Trophoblast cell (in vitro differentiated cells and primary cell): Measurements from ENCODE around the gene RFC4.
"Not testable (repeated sequence)": the region's sequence is repeated elsewhere in the genome, so short reads cannot be mapped to it uniquely, and the experiment has no call there.

ENCODE experiments used
- DNase-seq, 2 donors: peaks; one replicate each; pipeline ENCODE4 v3.0.0-alpha.2; 2016
- H2AFZ ChIP-seq: 2 replicates; pipeline ENCODE4 v1.6.1; 2013; ENCODE audit warnings: low read length, moderate library complexity, mild to moderate bottlenecking; ENCODE audit not compliant: insufficient read depth, poor library complexity
- H2AK5ac ChIP-seq: 2 replicates; pipeline ENCODE4 v1.6.1; 2013; ENCODE audit warnings: mild to moderate bottlenecking, low read length
- H2BK120ac ChIP-seq: 2 replicates; pipeline ENCODE4 v1.6.1; 2013; ENCODE audit warnings: low read length, mild to moderate bottlenecking, moderate library complexity; ENCODE audit not compliant: insufficient read depth, poor library complexity
- H2BK12ac ChIP-seq: 2 replicates; pipeline ENCODE4 v1.6.1; 2013; ENCODE audit warnings: mild to moderate bottlenecking, low read length, moderate library complexity
- H2BK5ac ChIP-seq: 2 replicates; pipeline ENCODE4 v1.6.1; 2013; ENCODE audit warnings: low read length, low read depth, moderate library complexity, mild to moderate bottlenecking; ENCODE audit not compliant: poor library complexity
- H3K14ac ChIP-seq: 2 replicates; pipeline ENCODE4 v1.6.1; 2013; ENCODE audit warnings: mild to moderate bottlenecking, low read length
- H3K18ac ChIP-seq: 2 replicates; pipeline ENCODE4 v1.6.1; 2013; ENCODE audit warnings: mild to moderate bottlenecking, low read length
- H3K23ac ChIP-seq: 2 replicates; pipeline ENCODE4 v1.6.1; 2013; ENCODE audit warnings: low read length
- H3K27ac ChIP-seq: 2 replicates; pipeline ENCODE4 v1.5.1; 2013; ENCODE audit warnings: low read depth, mild to moderate bottlenecking, inconsistent platforms, low read length, moderate library complexity
- H3K27me3 ChIP-seq: 2 replicates; pipeline ENCODE4 v1.6.1; 2013; ENCODE audit warnings: inconsistent platforms, mild to moderate bottlenecking, low read length, moderate library complexity; ENCODE audit not compliant: insufficient read depth
- H3K36me3 ChIP-seq, 2 experiments: 1 replicate in 1 of 2; 2 replicates in 1 of 2; pipeline ENCODE4 v1.6.1; 2013; ENCODE audit warnings: low read length in 2 of 2, mild to moderate bottlenecking in 2 of 2, moderate library complexity in 1 of 2; ENCODE audit not compliant: insufficient read depth in 2 of 2, control insufficient read depth in 1 of 2
- H3K4ac ChIP-seq: 2 replicates; pipeline ENCODE4 v1.6.1; 2013; ENCODE audit warnings: low read depth, mild to moderate bottlenecking, low read length, moderate library complexity
- H3K4me1 ChIP-seq, 2 experiments: 1 replicate in 1 of 2; 2 replicates in 1 of 2; pipeline ENCODE4 v1.6.1; 2013; ENCODE audit warnings: low read length in 2 of 2, mild to moderate bottlenecking in 2 of 2, moderate library complexity in 1 of 2; ENCODE audit not compliant: insufficient read depth in 2 of 2, control insufficient read depth in 1 of 2
- H3K4me2 ChIP-seq: 2 replicates; pipeline ENCODE4 v1.6.1; 2013; ENCODE audit warnings: inconsistent platforms, mild to moderate bottlenecking, low read length, moderate library complexity
- H3K4me3 ChIP-seq: 2 replicates; pipeline ENCODE4 v1.5.1; 2013; ENCODE audit warnings: mild to moderate bottlenecking, low read depth, low read length, inconsistent platforms
- H3K79me1 ChIP-seq: one replicate; pipeline ENCODE4 v1.6.1; 2013; ENCODE audit warnings: low read length
- H3K79me2 ChIP-seq: 2 replicates; pipeline ENCODE4 v1.6.1; 2013; ENCODE audit warnings: low read length, mild to moderate bottlenecking; ENCODE audit not compliant: control insufficient read depth, insufficient read depth, poor library complexity
- H3K9ac ChIP-seq: 2 replicates; pipeline ENCODE4 v1.6.1; 2013; ENCODE audit warnings: mild to moderate bottlenecking, low read length
- H3K9me3 ChIP-seq: 2 replicates; pipeline ENCODE4 v1.6.1; 2013; ENCODE audit warnings: low read depth, mild to moderate bottlenecking, control low read depth, inconsistent platforms, low read length; ENCODE audit not compliant: insufficient read depth
- H4K12ac ChIP-seq: 2 replicates; pipeline ENCODE4 v1.6.1; 2013; ENCODE audit warnings: low read depth, mild to moderate bottlenecking, low read length, moderate library complexity
- H4K8ac ChIP-seq: 2 replicates; pipeline ENCODE4 v1.6.1; 2013; ENCODE audit warnings: low read depth, mild to moderate bottlenecking, low read length, moderate library complexity
- H4K91ac ChIP-seq: one replicate; pipeline ENCODE4 v1.6.1; 2013; ENCODE audit warnings: low read depth, mild to moderate bottlenecking, low read length, moderate library complexity
- WGBS: extraction: QIAGEN DNeasy Blood & Tissue Kit; methylation state at CpG from one replicate; pipeline ENCODE4 v1.1.7; 2013; ENCODE audit warnings: missing lambda C conversion rate; ENCODE audit not compliant: insufficient read length, insufficient coverage; ENCODE audit errors: extremely low coverage; 5-methylcytosine and 5-hydroxymethylcytosine counted together

RFC4 gene

DNA sequence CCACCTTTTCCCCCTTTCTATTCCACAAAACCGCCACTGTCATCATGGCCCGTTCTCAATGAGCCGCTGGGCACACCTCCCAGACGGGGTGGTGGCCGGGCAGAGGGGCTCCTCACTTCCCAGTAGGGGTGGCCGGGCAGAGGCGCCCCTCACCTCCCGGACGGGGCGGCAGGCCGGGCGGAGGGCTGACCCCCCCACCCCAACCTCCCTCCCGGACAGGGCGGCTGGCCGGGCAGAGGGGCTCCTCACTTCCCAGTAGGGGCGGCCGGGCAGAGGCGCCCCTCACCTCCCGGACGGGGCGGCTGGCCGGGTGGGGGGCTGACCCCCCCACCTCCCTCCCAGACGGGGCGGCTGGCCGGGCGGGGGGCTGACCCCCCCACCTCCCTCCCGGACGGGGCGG is 5.0 kb upstream of the RFC4 start:
- H3K9me3 ChIP-seq, H3K14ac ChIP-seq, H3K4me3 ChIP-seq, H3K4me2 ChIP-seq, H2AK5ac ChIP-seq, H3K18ac ChIP-seq, H2BK5ac ChIP-seq, H3K4me1 ChIP-seq, H3K36me3 ChIP-seq, H3K27ac ChIP-seq, H3K79me2 ChIP-seq, H2BK12ac ChIP-seq, H4K12ac ChIP-seq, H3K23ac ChIP-seq, H3K9ac ChIP-seq, H3K79me1 ChIP-seq, H4K8ac ChIP-seq, DNase-seq, H3K27me3 ChIP-seq, H2AFZ ChIP-seq, H4K91ac ChIP-seq, H3K4ac ChIP-seq, H2BK120ac ChIP-seq: not testable (repeated sequence)
- no CpG with 5 or more reads among the region's 29 CpGs for WGBS

- H3K4me3 ChIP-seq: no peak overlapping the region
- no peak overlapping the region for H2AK5ac ChIP-seq
- H3K9me3 ChIP-seq: no peaks in the 10 kb centered on the region
- WGBS: no CpG with 5 or more reads among the region's 5 CpGs
- no peak overlapping the region for H3K4ac ChIP-seq
- H2AFZ ChIP-seq: no peak overlapping the region
- no peak overlapping the region for H4K12ac ChIP-seq
- H3K79me1 ChIP-seq: peaks cover 9% of the 10 kb centered on the region
- H3K18ac ChIP-seq: no peak overlapping the region
- H4K8ac ChIP-seq: no peak overlapping the region
- no peaks in the 10 kb centered on the region for H3K36me3 ChIP-seq
- H2BK120ac ChIP-seq: no peak overlapping the region
- H2BK12ac ChIP-seq: no peak overlapping the region
- H3K9ac ChIP-seq: no peak overlapping the region
- no peak overlapping the region for H3K23ac ChIP-seq
- DNase-seq: no peak
- H4K91ac ChIP-seq: no peak overlapping the region
- H3K27ac ChIP-seq: no peak overlapping the region
- no peak overlapping the region for H3K4me2 ChIP-seq
- H3K14ac ChIP-seq: no peak overlapping the region
- H3K4me1 ChIP-seq: peaks cover 0 to 5% of the 10 kb centered on the region in 2 experiments
- H3K27me3 ChIP-seq: no peaks in the 10 kb centered on the region
- peaks cover 6% of the 10 kb centered on the region for H3K79me2 ChIP-seq
- no peak overlapping the region for H2BK5ac ChIP-seq
These were observed 4.2 kb upstream of the RFC4 start for GRCh38 chr3:186810336-186810996.

DNA sequence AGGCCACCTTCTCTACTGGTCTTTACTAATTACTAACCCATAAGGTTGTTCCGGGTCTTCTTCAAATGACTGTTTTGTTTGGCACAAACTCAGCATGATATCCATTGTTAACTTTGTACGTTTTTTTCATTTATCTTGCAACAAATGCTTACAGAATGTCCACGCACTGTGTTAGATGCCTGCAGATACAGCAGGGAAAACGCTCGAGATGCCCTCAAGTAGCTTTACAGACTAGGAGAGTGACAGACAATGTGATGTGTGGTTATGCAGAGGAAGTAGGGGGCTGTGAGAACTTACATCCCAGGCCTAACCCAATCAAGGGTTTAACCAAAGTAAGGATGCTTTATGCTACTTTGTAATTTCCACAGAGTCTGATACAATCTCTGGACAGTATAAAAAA is 949 bp upstream of the RFC4 start:
- Histone ChIP-seq H2BK12ac (no peak overlapping the region), H3K14ac (no peak overlapping the region), H4K12ac (no peak overlapping the region), H3K79me2 (peaks cover 6% of the 10 kb centered on the region), H3K27me3 (no peaks in the 10 kb centered on the region), H2BK120ac (no peak overlapping the region), H3K9me3 (no peaks in the 10 kb centered on the region), H4K8ac (peak overlapping the region; percentile 17), H3K4me3 (no peak overlapping the region), H3K23ac (no peak overlapping the region), H4K91ac (no peak overlapping the region), H3K4me1 (peaks cover 0 to 4% of the 10 kb centered on the region in 2 experiments), H3K9ac (no peak overlapping the region), H2AFZ (no peak overlapping the region), H3K4me2 (peak overlapping the region; percentile 77), H3K79me1 (peaks cover 9% of the 10 kb centered on the region), H3K27ac (no peak overlapping the region), H2AK5ac (no peak overlapping the region), H3K18ac (no peak overlapping the region), H3K36me3 (peaks cover 7 to 11% of the 10 kb centered on the region in 2 experiments), H2BK5ac (no peak overlapping the region), H3K4ac (no peak overlapping the region)
- no CpG with 5 or more reads among the region's 5 CpGs for WGBS
- DNase-seq: no peak

GRCh38 chr3:186803447-186803846 is 2.8 kb downstream of the RFC4 start:
- H4K8ac ChIP-seq, H3K23ac ChIP-seq, H3K79me1 ChIP-seq, H4K91ac ChIP-seq, H3K18ac ChIP-seq, H3K9me3 ChIP-seq, H3K14ac ChIP-seq, H3K79me2 ChIP-seq, H3K4me1 ChIP-seq, H3K4me3 ChIP-seq, H3K9ac ChIP-seq, H2BK120ac ChIP-seq, H2AK5ac ChIP-seq, H2AFZ ChIP-seq, H2BK12ac ChIP-seq, H3K4me2 ChIP-seq, H4K12ac ChIP-seq, H2BK5ac ChIP-seq, H3K27ac ChIP-seq, H3K27me3 ChIP-seq, H3K4ac ChIP-seq: not testable (repeated sequence)
- DNase-seq: peak; percentile 23 to 24
- H3K36me3 ChIP-seq: peaks cover 16 to 19% of the 10 kb centered on the region in 2 experiments
- WGBS: no CpG with 5 or more reads among the region's 4 CpGs
